Mesodermal cell (in vitro differentiated cells): ENCODE measurements around the gene FAM240A.

Experiments used
- H3K27ac ChIP-seq: 2 replicates; pipeline ENCODE4 v1.7.0; 2013; ENCODE audit warnings: mild to moderate bottlenecking, low read depth, low read length, moderate library complexity; ENCODE audit not compliant: severe bottlenecking
- H3K36me3 ChIP-seq: 2 replicates; pipeline ENCODE4 v1.7.1; 2013; ENCODE audit warnings: mild to moderate bottlenecking, low read length, moderate library complexity; ENCODE audit not compliant: control insufficient read depth, insufficient read depth
- H3K4me1 ChIP-seq: one replicate; pipeline ENCODE4 v1.7.1; 2013; ENCODE audit warnings: mild to moderate bottlenecking, low read length; ENCODE audit not compliant: insufficient read depth, control insufficient read depth, poor library complexity, severe bottlenecking
- H3K4me3 ChIP-seq: 2 replicates; pipeline ENCODE4 v1.7.0; 2013; ENCODE audit warnings: low read length, control low read depth, mild to moderate bottlenecking; ENCODE audit not compliant: insufficient read depth, poor library complexity, severe bottlenecking; ENCODE audit errors: extremely low read depth
- H3K9me3 ChIP-seq: 2 replicates; pipeline ENCODE4 v1.7.1; 2013; ENCODE audit warnings: mild to moderate bottlenecking, low read length, moderate library complexity; ENCODE audit not compliant: control insufficient read depth
- WGBS, 2 experiments: methylation state at CpG; one replicate each; pipeline ENCODE4 v1.1.5; 2013; ENCODE audit warnings: missing lambda C conversion rate in 2 of 2; ENCODE audit not compliant: insufficient coverage in 2 of 2; 5-methylcytosine and 5-hydroxymethylcytosine counted together

FAM240A gene

GRCh38 chr3:46670000-46670890 is 57.9 kb downstream of the FAM240A start:
- Histone ChIP-seq H3K9me3 (no peaks in the 10 kb centered on the region), H3K4me3 (no peak overlapping the region), H3K4me1 (no peaks in the 10 kb centered on the region), H3K27ac (no peak overlapping the region), H3K36me3 (no peaks in the 10 kb centered on the region)
- WGBS, 2 experiments: 96% methylated on average over 10 to 11 of the region's 17 CpGs

DNA sequence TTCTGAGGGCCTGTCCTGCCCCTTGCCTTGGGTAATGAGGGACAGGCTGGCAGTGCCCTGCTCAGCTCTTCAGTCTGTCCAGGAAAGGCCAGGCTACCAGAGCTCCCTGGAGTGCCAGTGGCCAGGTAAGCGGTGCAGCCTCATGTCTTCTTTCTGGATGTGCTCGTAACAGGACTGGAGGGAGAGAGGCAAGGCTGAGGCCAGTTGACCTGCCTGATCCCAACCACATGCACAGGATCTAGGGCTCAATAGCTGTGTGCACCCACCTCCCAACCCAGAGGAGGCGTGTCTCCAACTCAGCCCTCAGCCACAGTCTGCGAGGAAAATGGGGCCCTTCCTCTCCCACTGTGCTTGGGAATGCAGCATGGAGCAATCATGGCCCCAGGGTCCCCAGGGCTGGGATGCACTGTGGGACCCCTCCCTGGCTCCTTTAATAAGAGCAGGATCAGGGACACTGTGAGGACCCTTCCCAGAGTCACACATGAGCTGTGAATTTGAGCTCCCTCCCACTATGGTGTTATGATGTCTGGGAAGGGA is 58.6 kb downstream of the FAM240A start:
- no peak overlapping the region for H3K27ac ChIP-seq
- H3K9me3 ChIP-seq: no peaks in the 10 kb centered on the region
- 87 to 91% methylated on average over 2 to 4 of the region's 4 CpGs for WGBS, 2 experiments
- no peak overlapping the region for H3K4me3 ChIP-seq
- H3K36me3 ChIP-seq: no peaks in the 10 kb centered on the region
- H3K4me1 ChIP-seq: no peaks in the 10 kb centered on the region

DNA sequence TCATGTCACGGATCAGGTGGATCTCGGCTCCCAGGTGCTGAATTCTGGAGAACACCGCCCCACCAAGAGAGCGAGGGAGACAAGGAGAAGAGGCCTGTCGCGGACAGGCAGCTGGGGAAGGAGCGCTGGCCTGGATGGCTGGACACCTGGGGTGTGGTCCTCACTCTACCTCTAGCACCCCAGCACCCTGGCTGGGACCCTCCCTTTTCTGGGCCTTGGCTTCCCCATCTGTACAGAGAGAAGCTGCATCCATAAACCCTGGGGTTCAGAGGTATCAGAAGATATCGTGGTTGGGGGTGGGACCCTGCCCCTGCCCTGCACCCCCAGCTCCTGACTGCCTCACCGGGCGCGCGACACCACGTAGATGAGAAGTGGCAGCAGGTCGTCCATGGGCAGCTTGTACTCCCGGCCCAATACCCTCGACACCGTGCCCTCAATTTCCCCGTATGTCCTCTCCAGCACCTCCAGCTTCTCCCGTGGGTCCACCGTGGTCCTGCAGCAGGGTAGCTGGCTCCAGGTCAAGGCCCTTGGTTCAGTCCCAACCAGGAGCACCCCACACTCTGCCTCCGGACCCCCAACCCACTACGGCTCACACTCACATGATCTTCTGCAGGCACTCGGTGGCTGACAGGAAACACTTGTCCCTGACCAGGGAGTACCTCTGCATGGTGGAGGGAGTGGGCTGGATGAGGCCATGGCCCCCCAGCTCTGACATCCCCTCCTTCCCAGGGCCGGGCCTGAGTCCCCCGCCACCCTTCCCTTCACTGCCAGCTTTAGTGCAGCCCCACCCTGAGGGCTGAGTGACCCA is 59.4 kb downstream of the FAM240A start:
- Histone ChIP-seq H3K36me3 (no peaks in the 10 kb centered on the region), H3K27ac (no peak overlapping the region), H3K4me3 (no peak overlapping the region), H3K9me3 (no peaks in the 10 kb centered on the region), H3K4me1 (no peaks in the 10 kb centered on the region)
- 90 to 94% methylated on average over 14 to 18 of the region's 25 CpGs for WGBS, 2 experiments

DNA sequence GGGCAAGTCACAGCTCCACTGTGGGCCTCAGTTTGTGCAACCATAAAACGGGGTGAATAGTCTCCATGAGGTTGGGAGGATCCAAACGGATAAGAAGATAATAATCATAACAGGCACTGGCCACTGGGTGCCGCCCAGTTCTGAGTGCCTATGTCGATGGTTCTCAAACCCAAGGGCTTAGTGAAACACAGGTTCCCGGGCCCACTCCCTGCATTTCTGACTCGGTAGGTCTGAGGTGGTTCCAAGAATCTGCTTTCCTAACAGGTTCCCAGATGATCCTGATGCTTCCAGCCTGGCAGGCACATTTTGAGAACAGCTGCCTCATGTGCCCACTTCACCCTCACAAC is 60.0 kb downstream of the FAM240A start:
- 91 to 95% methylated on average over 6 of the region's 6 CpGs for WGBS, 2 experiments
- no peaks in the 10 kb centered on the region for H3K4me1 ChIP-seq
- H3K4me3 ChIP-seq: no peak overlapping the region
- no peak overlapping the region for H3K27ac ChIP-seq
- no peaks in the 10 kb centered on the region for H3K9me3 ChIP-seq
- H3K36me3 ChIP-seq: no peaks in the 10 kb centered on the region

- Histone ChIP-seq H3K4me1 (no peaks in the 10 kb centered on the region), H3K36me3 (no peaks in the 10 kb centered on the region), H3K9me3 (no peaks in the 10 kb centered on the region), H3K27ac (no peak overlapping the region), H3K4me3 (no peak overlapping the region)
- WGBS, 2 experiments: 80 to 87% methylated on average over 10 of the region's 10 CpGs
These were observed 61.1 kb downstream of the FAM240A start for GRCh38 chr3:46673151-46674030.

GRCh38 chr3:46674031-46674845 is 61.9 kb downstream of the FAM240A start:
- WGBS, 2 experiments: 90 to 93% methylated on average over 9 to 12 of the region's 12 CpGs
- Histone ChIP-seq H3K4me3 (no peak overlapping the region), H3K9me3 (no peaks in the 10 kb centered on the region), H3K4me1 (no peaks in the 10 kb centered on the region), H3K27ac (no peak overlapping the region), H3K36me3 (no peaks in the 10 kb centered on the region)

GRCh38 chr3:46675426-46675825 is 63.1 kb downstream of the FAM240A start:
- Histone ChIP-seq H3K4me3 (no peak overlapping the region), H3K36me3 (no peaks in the 10 kb centered on the region), H3K9me3 (no peaks in the 10 kb centered on the region), H3K4me1 (no peaks in the 10 kb centered on the region), H3K27ac (no peak overlapping the region)
- WGBS, 2 experiments: 86 to 92% methylated on average over 5 of the region's 6 CpGs
